Prostate gland (tissue), 2 donors: ENCODE results near the gene ERP44. TPM values are rescaled to one million over a fixed set of nuclear protein-coding genes. Genes with fewer than 3 reads are reported as not detected.

ENCODE experiments used
- DNase-seq: peaks from one replicate; pipeline ENCODE4 v3.0.0-alpha.2; 2019; ENCODE audit warnings: low spot score
- H3K27ac ChIP-seq, 2 donors: fragments of 200-600 bp; sonication (generic); 2 replicates each; pipeline ENCODE4 v1.5.1; 2017 to 2019
- H3K27me3 ChIP-seq: fragments of 200-600 bp; sonication (generic); replicated peaks from 2 replicates; pipeline ENCODE4 v1.5.1; 2019; ENCODE audit not compliant: insufficient read depth
- H3K36me3 ChIP-seq, 2 donors: fragments of 200-600 bp; sonication (generic); 1 replicate in 1 of 2; 2 replicates in 1 of 2; pipeline versions ENCODE4 v1.5.1 to v1.8.1; 2017 to 2019
- H3K4me1 ChIP-seq: fragments of 200-600 bp; sonication (generic); replicated peaks from 2 replicates; pipeline ENCODE4 v1.5.1; 2019
- H3K4me3 ChIP-seq, 2 donors: fragments of 200-600 bp; sonication (generic); 2 replicates each; pipeline ENCODE4 v1.5.1; 2017 to 2019
- H3K9me3 ChIP-seq: fragments of 200-600 bp; sonication (generic); 2 replicates; pipeline ENCODE4 v1.5.1; 2017
- CTCF ChIP-seq, 4 experiments: fragments of 200-600 bp in 2 of 4; fragments of 450-650 bp in 2 of 4; sonication (generic) in 2 of 4; IDR thresholded peaks; 1 replicate in 3 of 4; 2 replicates in 1 of 4; pipeline ENCODE4 v1.5.1; 2016 to 2019; ENCODE audit warnings: antibody characterized with exemption in 4 of 4, mild to moderate bottlenecking in 2 of 4, moderate library complexity in 2 of 4
- POLR2A ChIP-seq: fragments of 450-650 bp; IDR thresholded peaks from one replicate; pipeline ENCODE4 v1.6.1; 2016; ENCODE audit warnings: antibody characterized with exemption, mild to moderate bottlenecking
- POLR2AphosphoS5 ChIP-seq: sonication (generic); formaldehyde crosslinking; IDR thresholded peaks from one replicate; pipeline ENCODE4 v1.6.1; 2017; ENCODE audit warnings: antibody characterized with exemption
- WGBS: methylation state at CpG from one replicate; pipeline ENCODE4 v1.1.5; 2018; 5-methylcytosine and 5-hydroxymethylcytosine counted together
- intact Hi-C: fragments of 100-400 bp; cut with DNase I; formaldehyde crosslinking; loops from one replicate; pipeline ENCODE4 v1.14.2; 2022
- total RNA-seq, 2 donors: library from RNA; depleted of rRNA; stranded (reverse); fragments of >200 nt; gene quantifications; one replicate each; pipeline ENCODE4 v1.1.0, GENCODE V29; 2016

ERP44 gene
- total RNA-seq, 2 donors from 2014 or later, result 16.6 to 20.6 TPM

- WGBS, result 69% methylated on average over 1 of the region's 1 CpG
- no peaks in the 10 kb centered on the region for H3K9me3 ChIP-seq
- no peaks in the 10 kb centered on the region for H3K36me3 ChIP-seq
- no peaks in the 10 kb centered on the region for H3K4me1 ChIP-seq
- H3K27ac ChIP-seq, result no peak overlapping the region
- intact Hi-C loops, result loop anchor here (10.0 kb wide), 1 partner anchor 267 kb away; the partner anchor contains the start of gene NR4A3
- no peak overlapping the region for H3K4me3 ChIP-seq
- TF ChIP-seq POLR2AphosphoS5 (no peak), POLR2A (no peak), CTCF (IDR thresholded peaks at IDR 0.05) (no peak)
- no peak for DNase-seq
- no peaks in the 10 kb centered on the region for H3K27me3 ChIP-seq
Observed at GRCh38 chr9:100091650-100092049, 7.2 kb downstream of the ERP44 start.

GRCh38 chr9:100090880-100091279, 7.9 kb downstream of the ERP44 start:
- Histone ChIP-seq H3K4me3 (no peak overlapping the region), H3K4me1 (no peaks in the 10 kb centered on the region), H3K9me3 (no peaks in the 10 kb centered on the region), H3K27ac (no peak overlapping the region), H3K27me3 (no peaks in the 10 kb centered on the region), H3K36me3 (no peaks in the 10 kb centered on the region)
- no peak for DNase-seq
- intact Hi-C loops, result loop anchor here (10.0 kb wide), 1 partner anchor 266 kb away; the partner anchor contains the start of gene NR4A3
- 98% methylated on average over 1 of the region's 1 CpG for WGBS
- no peak for TF ChIP-seq POLR2A
- no peak for TF ChIP-seq CTCF (IDR thresholded peaks at IDR 0.05)
- TF ChIP-seq POLR2AphosphoS5, result no peak

GRCh38 chr9:100088202-100088601, 10.6 kb downstream of the ERP44 start:
- Histone ChIP-seq H3K36me3 (no peaks in the 10 kb centered on the region), H3K27me3 (no peaks in the 10 kb centered on the region), H3K27ac (no peak overlapping the region), H3K4me3 (no peak overlapping the region), H3K4me1 (no peaks in the 10 kb centered on the region), H3K9me3 (no peaks in the 10 kb centered on the region)
- TF ChIP-seq CTCF (IDR thresholded peaks at IDR 0.05), result no peak
- no peak for TF ChIP-seq POLR2A
- no peak for TF ChIP-seq POLR2AphosphoS5
- DNase-seq, result no peak
- intact Hi-C loops, result no loop called here
- WGBS, result 86% methylated on average over 4 of the region's 4 CpGs

- 71% methylated on average over 1 of the region's 1 CpG for WGBS
- intact Hi-C loops, result no loop called here
Observed at GRCh38 chr9:100087218-100087617, 11.6 kb downstream of the ERP44 start.

More at GRCh38 chr9:100087218-100087617, 11.6 kb downstream of the ERP44 start:
- H3K27me3 ChIP-seq, result no peaks in the 10 kb centered on the region
- no peak for TF ChIP-seq POLR2A
- no peak for TF ChIP-seq POLR2AphosphoS5
- no peak for TF ChIP-seq CTCF (IDR thresholded peaks at IDR 0.05)
- no peak overlapping the region for H3K4me3 ChIP-seq
- no peaks in the 10 kb centered on the region for H3K36me3 ChIP-seq
- H3K4me1 ChIP-seq, result no peaks in the 10 kb centered on the region
- no peak overlapping the region for H3K27ac ChIP-seq
- no peaks in the 10 kb centered on the region for H3K9me3 ChIP-seq
- no peak for DNase-seq
